ENCODE measurements around the gene NMT1. TPM values are rescaled to one million over a fixed set of nuclear protein-coding genes. Genes with fewer than 3 reads are reported as not detected.

The NMT1 gene
- polyA plus RNA-seq, 5 donors: 58.8 to 74.3 (median 63.0) TPM

GRCh38 chr17:45103269-45103795 is 42.2 kb downstream of the NMT1 start:
- no peak for DNase-seq

GRCh38 chr17:45104029-45104428 is 42.9 kb downstream of the NMT1 start:
- DNase-seq: no peak

DNA sequence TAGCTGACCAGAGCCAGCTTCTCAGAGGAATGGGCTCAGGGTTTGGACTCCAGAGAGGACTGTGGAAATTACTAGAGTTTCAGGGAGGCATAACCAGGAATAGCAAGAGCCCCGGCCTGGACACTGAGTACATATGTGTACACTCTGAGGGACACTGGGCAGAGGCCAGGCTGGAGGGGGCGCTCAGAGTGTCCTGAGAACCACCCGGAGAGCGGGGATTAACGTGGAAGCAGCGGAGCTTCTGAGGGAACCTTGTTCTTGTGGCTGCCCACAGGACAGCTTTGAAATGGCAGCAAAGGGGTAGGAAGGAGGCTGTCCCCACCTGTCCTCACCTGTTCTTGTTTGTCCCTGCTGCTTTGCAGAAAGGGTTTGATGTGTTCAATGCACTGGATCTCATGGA is 43.4 kb downstream of the NMT1 start:
- no peak for DNase-seq

- DNase-seq: no peak
Observed at GRCh38 chr17:45104907-45105624, 43.9 kb downstream of the NMT1 start.

- DNase-seq: no peak
Observed at GRCh38 chr17:45106096-45106495, 45.0 kb downstream of the NMT1 start.

- no peak for DNase-seq
Observed at GRCh38 chr17:45106582-45106981, 45.5 kb downstream of the NMT1 start.

GRCh38 chr17:45107293-45108010 is 46.3 kb downstream of the NMT1 start:
- no peak for DNase-seq

DNA sequence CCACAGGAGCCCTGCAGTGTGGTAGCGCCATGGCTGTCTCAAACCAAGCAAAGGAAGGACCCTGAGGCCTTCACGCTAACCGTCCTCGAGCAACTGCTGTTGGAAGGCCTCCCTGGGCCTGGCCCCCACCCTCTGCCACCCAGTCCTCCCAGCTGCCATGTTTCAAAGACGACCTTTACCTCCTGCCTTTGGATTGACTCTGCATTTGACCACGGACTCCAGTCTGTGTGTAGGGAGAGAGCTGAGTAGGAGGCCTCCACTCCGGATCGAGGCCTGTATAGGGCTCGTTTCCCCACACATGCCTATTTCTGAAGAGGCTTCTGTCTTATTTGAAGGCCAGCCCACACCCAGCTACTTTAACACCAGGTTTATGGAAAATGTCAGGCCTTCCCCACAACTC is 46.9 kb downstream of the NMT1 start:
- DNase-seq: no peak

DNA sequence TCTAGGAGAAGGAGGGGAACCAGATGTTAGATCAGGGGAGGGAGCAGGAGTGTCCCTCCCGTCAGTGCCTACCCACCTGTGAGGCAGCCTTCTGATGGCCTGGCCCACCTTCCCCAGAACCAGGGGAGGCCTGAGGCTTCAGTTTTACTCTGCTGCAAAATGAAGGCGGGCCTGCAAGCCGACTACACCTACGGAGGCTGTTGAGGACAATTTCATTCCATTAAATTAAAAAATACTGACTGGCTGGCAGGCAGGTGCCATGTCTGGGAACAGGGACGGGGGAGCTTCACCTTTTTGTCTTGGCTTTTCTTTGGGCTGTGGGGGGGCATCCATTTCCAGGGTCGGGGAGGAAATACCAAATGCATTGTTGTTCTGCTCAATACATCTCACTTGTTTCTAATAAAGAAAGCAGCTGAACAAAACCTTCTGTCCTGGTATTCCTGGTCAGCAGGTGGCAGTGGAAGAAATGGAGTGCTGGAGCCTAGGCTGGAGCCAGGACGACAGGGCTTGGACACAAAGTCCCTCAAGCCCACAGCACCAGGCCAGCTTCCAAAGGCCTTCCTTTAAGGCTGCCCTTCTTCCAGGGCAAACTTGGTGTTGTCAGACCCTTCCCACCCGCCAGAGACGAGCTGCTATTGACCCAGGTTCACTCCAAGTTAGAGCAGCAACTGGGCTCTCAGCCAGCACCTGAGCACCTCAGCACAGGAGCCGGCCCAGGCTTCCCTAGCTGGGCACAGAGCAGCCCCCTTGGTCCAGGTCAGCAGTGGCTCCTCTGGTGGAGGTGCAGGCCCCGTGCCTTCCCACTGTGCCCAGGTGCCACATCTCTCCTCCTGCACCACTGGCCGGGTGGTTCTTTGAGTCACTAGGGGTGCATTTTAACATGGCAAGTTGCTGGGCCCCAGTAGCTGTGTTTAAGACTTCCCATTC is 47.7 kb downstream of the NMT1 start:
- DNase-seq: no peak

- DNase-seq: no peak
Observed at GRCh38 chr17:45110676-45111611, 49.8 kb downstream of the NMT1 start.

- DNase-seq: no peak
Observed at GRCh38 chr17:45111850-45112249, 50.7 kb downstream of the NMT1 start.

DNA sequence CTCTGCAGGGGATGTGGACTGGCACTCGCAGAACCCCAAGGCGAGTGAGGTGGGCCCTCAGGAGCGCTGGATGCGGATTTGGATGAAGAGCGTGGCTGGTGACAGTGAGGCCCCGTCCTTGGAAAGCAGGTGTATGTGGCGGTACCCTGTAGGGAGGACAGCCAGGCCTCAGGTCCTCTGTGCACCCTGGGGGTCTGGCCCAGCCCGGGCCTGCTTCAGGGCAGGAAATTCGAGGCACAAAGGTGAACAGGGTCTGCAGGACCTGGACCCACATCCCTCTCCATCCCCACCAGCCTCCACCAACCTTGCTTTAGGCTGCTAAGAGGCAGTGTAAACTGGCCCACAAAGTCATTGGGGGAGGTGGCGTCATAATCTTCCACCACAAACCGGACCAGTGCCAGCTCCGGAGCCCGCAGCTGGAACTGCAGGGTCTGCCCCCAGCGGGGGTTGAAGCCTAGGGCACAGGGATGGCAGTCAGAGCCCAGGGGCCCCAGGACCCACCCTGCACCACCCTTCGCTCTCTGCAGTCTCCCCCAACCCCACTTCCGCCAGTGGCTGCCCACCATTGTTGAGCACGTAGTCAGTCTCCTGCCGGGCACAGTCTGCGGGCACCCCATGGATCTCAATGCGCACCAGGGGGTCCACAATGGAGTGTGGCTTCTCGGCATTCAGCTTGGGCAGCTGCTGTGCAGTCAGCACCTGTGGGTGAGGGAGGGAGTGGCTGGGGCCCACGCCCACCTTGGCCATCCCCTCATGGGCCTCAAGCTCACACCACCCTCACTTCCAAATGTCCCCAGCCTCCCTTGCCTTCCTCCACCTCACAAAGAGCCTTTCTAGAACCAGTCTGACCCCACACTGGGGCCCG is 51.7 kb downstream of the NMT1 start:
- no peak for DNase-seq

- DNase-seq: no peak
Observed at GRCh38 chr17:45113424-45113754, 52.3 kb downstream of the NMT1 start.

DNA sequence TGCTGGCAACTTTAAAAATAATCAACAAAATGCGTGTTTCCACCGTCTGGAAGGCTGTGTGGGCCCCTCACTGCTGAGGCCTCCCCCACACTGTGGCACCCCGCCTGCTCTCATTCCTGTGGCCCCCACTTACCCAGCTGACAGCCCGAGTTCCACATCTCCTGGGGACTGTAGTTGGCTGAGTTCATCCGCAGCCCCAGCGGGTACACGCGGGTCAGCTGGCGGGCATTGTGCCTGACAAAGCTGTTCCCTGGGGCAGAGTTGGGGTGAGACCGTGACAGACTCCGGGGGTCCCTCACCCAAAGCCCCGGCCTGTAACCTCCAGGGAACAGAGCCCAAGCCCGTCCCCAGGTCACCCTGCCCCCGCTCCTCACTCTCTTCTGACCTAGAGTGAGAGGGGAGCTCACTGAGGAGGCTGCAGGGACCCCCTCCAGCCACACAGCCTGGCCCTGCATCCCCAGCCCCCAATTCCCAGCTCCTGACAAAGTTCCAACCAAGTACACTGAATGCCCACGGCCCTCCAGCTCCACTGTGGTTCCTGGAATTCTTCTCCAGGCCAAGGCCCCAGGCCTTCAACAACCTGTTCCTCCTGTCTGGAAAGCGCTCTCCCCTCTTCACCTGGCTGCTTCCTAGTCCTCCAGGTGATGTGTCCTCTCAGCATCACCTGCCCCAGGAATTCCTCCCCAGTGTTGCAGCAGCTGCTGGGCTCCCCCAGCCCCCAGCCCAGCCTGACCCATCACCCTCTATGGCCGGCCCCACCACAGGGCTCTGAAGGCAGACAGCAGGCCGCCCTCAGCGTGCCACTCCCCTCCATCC is 53.2 kb downstream of the NMT1 start:
- DNase-seq: no peak

- no peak for DNase-seq
Observed at GRCh38 chr17:45115015-45115625, 54.0 kb downstream of the NMT1 start.

DNA sequence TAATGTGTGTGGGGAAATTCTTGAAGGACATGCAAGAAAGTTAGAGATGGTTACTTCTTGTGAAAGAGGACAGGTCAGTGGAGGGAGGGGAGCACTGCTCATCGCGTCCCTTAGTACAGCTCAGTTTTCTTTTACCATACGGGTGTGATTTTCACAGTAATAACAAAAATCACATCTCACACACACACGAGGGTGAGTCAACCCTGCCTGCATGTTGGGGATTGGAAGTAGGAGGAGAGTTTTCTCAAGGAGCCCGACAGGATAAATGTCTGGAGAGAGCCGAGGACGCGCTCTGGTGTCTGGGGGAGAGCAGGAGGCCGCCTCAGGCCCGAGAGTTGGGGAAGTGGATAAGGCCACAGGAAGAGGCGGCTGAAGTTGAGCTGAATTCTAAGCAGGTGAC is 54.8 kb downstream of the NMT1 start:
- no peak for DNase-seq

DNA sequence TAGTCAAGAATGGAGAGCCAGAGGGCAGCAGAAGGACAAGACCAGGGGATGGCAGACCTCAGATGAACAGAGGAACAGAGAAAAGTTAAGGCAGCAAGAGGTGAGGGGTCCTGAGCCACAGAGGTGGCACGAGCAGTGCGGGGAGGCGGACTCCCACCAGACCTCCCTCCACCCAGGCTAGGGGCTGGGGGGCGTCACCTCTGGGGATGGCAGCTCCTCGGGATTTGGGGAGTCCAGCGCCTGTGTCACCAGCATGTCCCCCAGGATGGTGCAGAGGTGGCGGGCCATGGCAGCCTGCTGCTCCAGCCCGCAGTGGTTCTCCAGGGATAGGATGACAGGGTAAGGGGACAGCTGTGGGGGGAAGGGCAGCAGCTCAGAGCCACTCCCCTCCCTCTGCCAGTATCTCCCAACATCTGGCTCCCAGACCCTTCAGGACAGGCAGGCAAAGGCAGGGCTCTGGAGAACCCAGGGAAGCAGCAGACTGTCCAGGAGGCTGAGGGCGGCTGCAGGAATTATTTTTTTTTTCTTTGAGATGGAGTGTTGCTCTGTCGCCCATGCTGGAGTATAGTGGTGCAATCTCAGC is 55.4 kb downstream of the NMT1 start:
- no peak for DNase-seq

GRCh38 chr17:45117334-45117733 is 56.2 kb downstream of the NMT1 start:
- DNase-seq: no peak

Data from right lung (tissue), 5 donors.